GM23248 (cell line): ENCODE results near the gene FGFR4. TPM values are rescaled to one million over a fixed set of nuclear protein-coding genes. Genes with fewer than 3 reads are reported as not detected.
A peak's percentile ranks its signal among the peaks of the same experiment; 100 is the strongest.

Experiments
- DNase-seq: peaks from one replicate; pipeline ENCODE4 v3.0.0-alpha.2; 2015
- H2AFZ ChIP-seq: fragments of 200-600 bp; sonication (generic); 2 replicates; pipeline ENCODE4 v1.6.1; 2016; ENCODE audit warnings: antibody characterized with exemption
- H3F3A ChIP-seq: fragments of 200-600 bp; sonication (generic); 2 replicates; pipeline ENCODE4 v1.6.1; 2016; ENCODE audit warnings: mild to moderate bottlenecking, antibody characterized with exemption, mixed run types; ENCODE audit not compliant: insufficient read depth
- H3K27ac ChIP-seq: fragments of 200-600 bp; sonication (generic); 2 replicates; pipeline ENCODE4 v1.5.1; 2016; ENCODE audit warnings: mild to moderate bottlenecking
- H3K27me3 ChIP-seq: fragments of 200-600 bp; sonication (generic); replicated peaks from 2 replicates; pipeline ENCODE4 v1.6.1; 2016; ENCODE audit warnings: mild to moderate bottlenecking; ENCODE audit not compliant: insufficient read depth
- H3K36me3 ChIP-seq: fragments of 200-600 bp; sonication (generic); 2 replicates; pipeline ENCODE4 v1.6.1; 2016; ENCODE audit warnings: low read depth, mild to moderate bottlenecking
- H3K4me1 ChIP-seq: fragments of 200-600 bp; sonication (generic); 2 replicates; pipeline ENCODE4 v1.6.1; 2016; ENCODE audit warnings: mild to moderate bottlenecking; ENCODE audit not compliant: insufficient read depth
- H3K4me2 ChIP-seq: fragments of 200-600 bp; sonication (generic); one replicate; pipeline ENCODE4 v1.6.1; 2016; ENCODE audit warnings: mild to moderate bottlenecking; ENCODE audit not compliant: unreplicated experiment
- H3K4me3 ChIP-seq: fragments of 200-600 bp; sonication (generic); 2 replicates; pipeline ENCODE4 v1.5.1; 2016; ENCODE audit warnings: mild to moderate bottlenecking
- H3K79me2 ChIP-seq: fragments of 200-600 bp; sonication (generic); 2 replicates; pipeline ENCODE4 v1.6.1; 2016; ENCODE audit warnings: mild to moderate bottlenecking; ENCODE audit not compliant: insufficient read depth
- H3K9ac ChIP-seq: fragments of 200-600 bp; sonication (generic); 2 replicates; pipeline ENCODE4 v1.6.1; 2016; ENCODE audit warnings: mild to moderate bottlenecking
- H3K9me2 ChIP-seq: fragments of 200-600 bp; sonication (generic); 2 replicates; pipeline ENCODE4 v1.6.1; 2016; ENCODE audit warnings: mixed run types, mild to moderate bottlenecking, moderate library complexity; ENCODE audit not compliant: insufficient read depth
- H3K9me3 ChIP-seq: fragments of 200-600 bp; sonication (generic); one replicate; pipeline ENCODE4 v1.6.1; 2017; ENCODE audit warnings: low read depth
- H4K20me1 ChIP-seq: fragments of 200-600 bp; sonication (generic); 2 replicates; pipeline ENCODE4 v1.6.0; 2016; ENCODE audit not compliant: insufficient read depth
- EZH2 ChIP-seq: fragments of 200-600 bp; sonication (generic); IDR thresholded peaks from 2 replicates; pipeline ENCODE4 v1.6.1; 2018; ENCODE audit warnings: antibody characterized with exemption, mild to moderate bottlenecking; ENCODE audit not compliant: insufficient read depth, poor library complexity, severe bottlenecking
- EZH2phosphoT487 ChIP-seq: fragments of 200-600 bp; sonication (generic); IDR thresholded peaks from 2 replicates; pipeline ENCODE4 v1.6.1; 2018; ENCODE audit warnings: antibody characterized with exemption, moderate library complexity, mild to moderate bottlenecking, low read depth; ENCODE audit not compliant: insufficient read depth
- WGBS, 2 experiments: methylation state at CpG; one replicate each; pipeline ENCODE4 v1.1.6; 2015 to 2017; ENCODE audit warnings: low lambda C conversion rate in 2 of 2, low coverage in 1 of 2; ENCODE audit errors: missing lambda C conversion rate in 2 of 2; 5-methylcytosine and 5-hydroxymethylcytosine counted together
- in situ Hi-C: fragments of 300-500 bp; cut with MboI; formaldehyde crosslinking; loops from 2 replicates; pipeline ENCODE4 v1.15.0; 2020
- polyA plus RNA-seq: library from polyadenylated mRNA; unstranded; fragments of >200 nt; fragmentation: Nextera tagmentation; extraction: Ambion mirVana; gene quantifications from 2 replicates; pipeline ENCODE4 v1.2.1, GENCODE V29; 2016
- total RNA-seq: library from RNA; depleted of rRNA; stranded (reverse); fragments of >200 nt; shearing (Covaris generic); gene quantifications from 2 replicates; pipeline ENCODE4 v1.2.3, GENCODE V29; 2014; rRNA removed

Gene FGFR4
- total and polyA plus RNA-seq, 2 experiments from 2014 or later, result 0.10 TPM; not detected in 1

DNA sequence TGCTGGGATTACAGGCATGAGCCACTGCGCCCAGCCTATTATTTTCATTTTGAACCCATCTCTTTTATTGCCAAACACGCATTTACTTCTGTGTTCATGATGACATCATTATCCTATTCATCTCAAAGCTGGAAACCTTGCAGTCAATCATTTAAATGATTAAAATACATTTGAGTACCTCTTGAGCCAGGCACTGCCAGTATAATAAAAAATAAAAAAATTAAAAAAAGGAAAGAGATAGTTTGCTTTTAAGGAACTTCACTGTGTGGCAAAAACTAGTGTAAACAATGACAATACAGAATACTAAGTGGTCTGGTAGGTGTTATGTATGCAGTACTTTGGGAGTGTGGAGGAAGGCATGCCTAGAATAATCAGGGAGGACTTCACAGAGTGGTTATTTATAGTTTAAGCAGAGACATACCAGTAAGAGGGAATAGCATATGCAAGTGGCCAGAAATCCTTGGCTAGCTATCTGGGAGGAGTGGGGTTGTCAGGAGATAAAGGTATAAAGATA, 55.4 kb downstream of the FGFR4 start:
- Histone ChIP-seq H3K79me2 (peaks cover 100% of the 10 kb centered on the region), H3K27ac (no peak overlapping the region), H3K9ac (no peak overlapping the region), H3K9me3 (no peaks in the 10 kb centered on the region), H3K4me3 (no peak overlapping the region), H3K27me3 (no peaks in the 10 kb centered on the region), H3K4me2 (no peak overlapping the region), H2AFZ (no peak overlapping the region), H3K36me3 (peaks cover 45% of the 10 kb centered on the region), H3K9me2 (no peaks in the 10 kb centered on the region), H3F3A (peaks cover 12% of the 10 kb centered on the region; the same call in 1 of the 2 replicates), H3K4me1 (peaks cover 10% of the 10 kb centered on the region), H4K20me1 (peaks cover 2% of the 10 kb centered on the region; the same call in 1 of the 2 replicates)
- no peak for TF ChIP-seq EZH2
- TF ChIP-seq EZH2phosphoT487, result no peak
- WGBS, 2 experiments, result 94 to 96% methylated on average over 2 of the region's 2 CpGs
- in situ Hi-C loops, result no loop called here
- no peak for DNase-seq

DNA sequence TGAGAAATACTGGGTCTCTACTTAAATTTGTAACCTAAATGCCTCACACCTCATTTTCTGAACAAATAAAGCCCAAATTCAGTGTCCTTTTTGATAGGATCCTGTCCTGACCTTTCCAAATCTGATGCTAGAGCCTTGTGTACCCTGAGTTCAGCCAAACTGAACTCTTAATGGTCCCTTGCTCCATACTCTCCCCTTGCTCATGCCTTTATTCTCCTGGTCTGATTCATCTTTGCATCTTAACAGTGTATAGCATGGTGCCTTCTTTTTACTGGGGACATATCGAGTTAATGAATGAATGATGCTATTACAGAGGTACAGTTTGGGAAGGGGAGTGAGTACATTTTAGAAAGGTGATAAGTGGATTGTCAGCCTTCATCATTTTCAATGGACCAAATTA, 56.1 kb downstream of the FGFR4 start:
- peaks cover 39% of the 10 kb centered on the region for H3K36me3 ChIP-seq
- no peak overlapping the region for H2AFZ ChIP-seq
- no peak overlapping the region for H3K27ac ChIP-seq
- DNase-seq, result no peak
- no peaks in the 10 kb centered on the region for H3K9me2 ChIP-seq
- in situ Hi-C loops, result no loop called here
- no peak overlapping the region for H3K9ac ChIP-seq
- no peak for TF ChIP-seq EZH2
- TF ChIP-seq EZH2phosphoT487, result no peak
- no peak overlapping the region for H3K4me2 ChIP-seq
- peaks cover 100% of the 10 kb centered on the region for H3K79me2 ChIP-seq
- H3K4me1 ChIP-seq, result peaks cover 5% of the 10 kb centered on the region; the same call in 1 of the 2 replicates
- no peaks in the 10 kb centered on the region for H3K27me3 ChIP-seq
- H3F3A ChIP-seq, result peaks cover 13% of the 10 kb centered on the region; the same call in 1 of the 2 replicates
- peaks cover 3% of the 10 kb centered on the region; the same call in 1 of the 2 replicates for H4K20me1 ChIP-seq
- H3K4me3 ChIP-seq, result no peak overlapping the region
- no peaks in the 10 kb centered on the region for H3K9me3 ChIP-seq
- WGBS, 2 experiments, result 97 to 100% methylated on average over 1 of the region's 1 CpG

DNA sequence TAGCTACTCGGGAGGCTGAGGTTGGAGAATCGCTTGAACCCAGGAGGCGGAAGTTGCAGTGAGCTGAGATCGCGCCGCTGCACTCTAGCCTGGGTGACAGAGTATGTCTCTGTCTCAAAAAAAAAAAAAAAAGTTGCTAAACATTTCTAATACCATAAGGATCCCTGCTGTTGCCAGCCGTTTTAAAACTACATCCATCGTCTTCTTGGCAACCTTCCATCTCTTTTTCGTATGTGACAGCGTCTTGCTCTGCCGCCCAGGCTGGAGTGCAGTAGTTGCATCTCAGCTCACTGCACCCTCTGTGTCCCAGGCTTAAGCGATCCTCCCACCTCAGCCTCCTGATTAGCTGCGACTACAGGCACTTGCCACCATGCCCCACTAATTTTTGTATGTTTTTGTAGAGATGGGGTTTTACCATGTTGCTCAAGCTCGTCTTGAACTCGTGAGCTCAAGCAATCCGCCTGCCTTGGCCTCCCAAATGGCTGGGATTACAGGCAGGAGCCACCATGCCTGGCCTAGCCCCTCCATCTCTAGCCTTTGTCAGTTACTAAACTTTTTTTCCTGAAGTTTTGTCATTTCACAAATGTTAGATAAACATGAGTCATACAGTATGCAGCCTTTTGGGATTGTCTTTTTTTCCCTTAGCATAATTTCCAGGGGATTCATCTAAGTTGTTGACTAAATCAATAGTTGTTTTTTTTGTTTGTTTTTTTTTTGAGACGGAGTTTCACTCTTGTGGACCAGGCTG, 60.4 kb downstream of the FGFR4 start:
- no peaks in the 10 kb centered on the region for H3K9me2 ChIP-seq
- peak overlapping the region; percentile 29; the same call in 1 of the 2 replicates for H3K27ac ChIP-seq
- H3K4me3 ChIP-seq, result no peak overlapping the region
- no peaks in the 10 kb centered on the region for H3K9me3 ChIP-seq
- peaks cover 3% of the 10 kb centered on the region; the same call in 1 of the 2 replicates for H4K20me1 ChIP-seq
- TF ChIP-seq EZH2 (no peak), EZH2phosphoT487 (no peak)
- peaks cover 39% of the 10 kb centered on the region for H3K36me3 ChIP-seq
- in situ Hi-C loops, result no loop called here
- no peak overlapping the region for H3K9ac ChIP-seq
- H3F3A ChIP-seq, result peaks cover 13% of the 10 kb centered on the region; the same call in 1 of the 2 replicates
- H3K4me1 ChIP-seq, result peaks cover 5% of the 10 kb centered on the region; the same call in 1 of the 2 replicates
- H3K79me2 ChIP-seq, result peaks cover 100% of the 10 kb centered on the region
- 73 to 74% methylated on average over 17 of the region's 17 CpGs for WGBS, 2 experiments
- DNase-seq, result peak; percentile 62
- no peaks in the 10 kb centered on the region for H3K27me3 ChIP-seq
- H3K4me2 ChIP-seq, result no peak overlapping the region
- no peak overlapping the region for H2AFZ ChIP-seq

Other genes with a start within 250 kb of the FGFR4 start
- not detected in 2 replicates for gene HK3, start 187.6 kb upstream of the FGFR4 start, total RNA-seq
- not detected in 2 replicates for gene HK3, start 187.6 kb upstream of the FGFR4 start, polyA plus RNA-seq
- 13.9 and 27.6 TPM in 2 replicates for gene UIMC1, start 80.1 kb upstream of the FGFR4 start, total RNA-seq
- gene UIMC1, start 80.1 kb upstream of the FGFR4 start, polyA plus RNA-seq, result 17.5 and 18.4 TPM in 2 replicates
- gene ZNF346, start 64.2 kb upstream of the FGFR4 start, total RNA-seq, result 9.9 and 13.5 TPM in 2 replicates
- 11.6 and 14.8 TPM in 2 replicates for gene ZNF346, start 64.2 kb upstream of the FGFR4 start, polyA plus RNA-seq
- 29.7 and 31.9 TPM in 2 replicates for gene NSD1, start 46.9 kb downstream of the FGFR4 start, total RNA-seq
- gene NSD1, start 46.9 kb downstream of the FGFR4 start, polyA plus RNA-seq, result 25.9 and 26.9 TPM in 2 replicates
- gene RAB24, start 216.8 kb downstream of the FGFR4 start, total RNA-seq, result 31.5 and 35.9 TPM in 2 replicates
- gene RAB24, start 216.8 kb downstream of the FGFR4 start, polyA plus RNA-seq, result 26.6 and 28.9 TPM in 2 replicates
- 184 and 212 TPM in 2 replicates for gene PRELID1, start 216.9 kb downstream of the FGFR4 start, total RNA-seq
- 253 and 255 TPM in 2 replicates for gene PRELID1, start 216.9 kb downstream of the FGFR4 start, polyA plus RNA-seq
- 7.8 and 23.0 TPM in 2 replicates for gene MXD3, start 225.0 kb downstream of the FGFR4 start, total RNA-seq
- gene MXD3, start 225.0 kb downstream of the FGFR4 start, polyA plus RNA-seq, result 6.1 and 6.5 TPM in 2 replicates